Activated T-helper 9 cell treated with anti-CD3 and anti-CD28 coated beads, Interleukin-2, amount 50 U/mL, for 16 hours (primary cell): ENCODE data around the gene OSTF1.

ENCODE experiments used
- DNase-seq: peaks from one replicate; pipeline ENCODE4 v3.0.0-alpha.2; 2020; ENCODE audit warnings: low read depth

Gene OSTF1

GRCh38 chr9:75121914-75122558, 33.7 kb downstream of the OSTF1 start:
- no peak for DNase-seq

GRCh38 chr9:75123696-75124095, 35.4 kb downstream of the OSTF1 start:
- no peak for DNase-seq

DNA sequence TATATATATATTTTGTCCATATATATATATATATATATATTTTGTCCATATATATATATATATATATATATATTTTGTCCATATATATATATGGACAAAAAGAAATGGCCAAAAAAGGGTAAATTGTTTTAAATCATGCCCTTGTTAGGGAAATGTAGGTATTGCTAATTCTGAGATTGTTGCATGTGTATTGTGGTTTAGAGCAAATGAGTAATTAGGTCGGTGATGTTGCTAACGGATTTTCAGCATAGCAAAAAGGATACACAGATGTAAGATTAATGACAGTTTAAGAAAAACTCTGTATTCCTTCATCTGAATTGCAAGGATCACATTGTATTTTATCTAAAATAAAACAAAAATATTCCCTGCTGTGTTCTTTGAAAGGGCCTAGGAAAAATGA, 40.2 kb downstream of the OSTF1 start:
- DNase-seq = no peak

DNA sequence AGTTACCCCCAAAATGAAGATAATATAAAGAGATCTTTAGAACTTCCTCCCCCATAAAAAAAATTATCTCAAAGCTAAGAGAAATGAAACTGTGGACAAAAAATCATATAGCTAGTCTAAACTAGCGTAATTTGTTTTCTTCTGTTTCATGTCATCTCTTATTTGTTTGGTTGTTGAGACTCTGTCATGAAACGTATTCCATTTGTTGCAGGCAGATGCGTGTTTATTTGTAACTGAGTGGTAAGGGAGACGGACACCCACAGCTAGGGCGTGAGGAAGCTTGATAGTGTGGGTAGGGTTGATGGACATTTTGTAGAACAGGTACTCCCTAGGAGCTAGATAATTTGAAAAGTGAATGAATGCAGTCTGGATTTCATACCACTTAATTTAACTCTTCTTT, 41.9 kb downstream of the OSTF1 start:
- no peak for DNase-seq

- no peak for DNase-seq
Measured at GRCh38 chr9:75130621-75131230, 42.4 kb downstream of the OSTF1 start.

DNA sequence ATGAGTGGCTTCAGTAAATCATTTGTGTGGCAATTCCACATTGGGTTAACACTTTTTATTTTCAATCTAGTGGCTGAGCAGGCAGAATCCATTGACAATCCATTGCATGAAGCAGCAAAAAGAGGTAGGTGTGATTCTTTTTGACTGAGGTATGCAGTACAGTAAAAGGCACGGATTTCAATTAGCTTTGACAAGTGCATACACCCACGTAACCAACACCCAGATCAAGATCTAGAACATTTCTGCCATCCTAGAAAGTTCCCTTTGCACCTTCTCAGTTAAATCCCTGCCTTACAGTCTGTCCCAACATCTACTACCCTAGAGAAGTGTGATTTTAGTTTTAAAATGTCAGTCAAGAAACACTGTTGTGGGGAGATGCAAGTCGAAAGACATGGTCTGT, 43.4 kb downstream of the OSTF1 start:
- DNase-seq = no peak

- no peak for DNase-seq
Measured at GRCh38 chr9:75132244-75132643, 43.9 kb downstream of the OSTF1 start.

DNA sequence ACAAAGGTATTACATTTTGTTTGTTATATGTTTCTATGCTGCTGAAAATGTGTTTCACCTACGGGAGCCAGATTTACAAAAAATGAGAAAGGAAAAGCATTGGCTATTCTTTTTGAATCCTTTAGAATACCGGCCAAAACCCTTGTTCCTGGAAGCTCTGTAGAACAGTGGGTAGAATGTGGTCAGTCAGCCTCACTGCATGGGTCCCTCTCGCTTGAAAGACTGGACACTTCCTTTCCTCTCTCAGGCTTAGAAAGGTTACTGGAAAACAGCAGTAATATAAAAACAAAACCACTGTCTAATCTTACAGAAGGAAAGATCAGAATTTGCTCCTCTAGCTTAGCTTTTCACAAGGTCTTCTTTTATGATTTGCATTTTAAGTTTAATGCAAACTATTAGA, 45.1 kb downstream of the OSTF1 start:
- DNase-seq = no peak

- DNase-seq = no peak
Measured at GRCh38 chr9:75134495-75134894, 46.2 kb downstream of the OSTF1 start.

DNA sequence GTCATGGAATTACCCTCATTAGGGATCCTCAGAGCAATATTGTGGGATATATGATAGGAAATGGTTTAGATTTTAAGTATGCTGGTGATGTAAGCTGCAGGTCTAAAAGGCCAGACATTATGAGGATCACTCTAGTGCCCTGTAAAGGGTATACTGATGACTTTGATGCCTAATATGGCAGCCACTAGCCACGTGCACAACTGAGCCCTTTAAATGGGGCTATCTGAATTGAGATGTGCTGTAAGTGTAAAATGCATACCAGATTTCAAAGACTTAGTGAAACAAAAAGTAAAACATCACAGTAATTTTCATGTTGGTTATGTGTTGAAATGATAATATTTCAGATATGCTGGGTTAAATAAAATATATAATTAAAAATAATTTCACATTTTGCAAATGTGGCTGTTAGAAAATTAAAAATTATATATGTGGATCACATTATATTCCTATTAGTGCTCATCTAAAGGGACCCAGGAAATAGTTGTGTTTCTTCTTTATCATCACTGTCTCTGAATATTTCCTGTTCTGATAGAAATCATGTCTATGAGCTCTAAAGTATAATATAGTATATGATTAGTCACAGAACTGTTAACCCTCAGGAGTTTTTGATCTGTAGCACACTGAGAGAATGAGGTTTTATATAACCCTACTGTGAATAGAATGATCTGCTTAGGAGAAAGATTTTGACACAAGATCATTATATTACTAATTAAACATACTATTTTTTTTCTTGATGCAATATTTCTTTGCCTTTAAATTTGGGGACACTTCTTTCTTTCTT, 50.1 kb downstream of the OSTF1 start:
- no peak for DNase-seq

GRCh38 chr9:75139201-75139600, 50.9 kb downstream of the OSTF1 start:
- DNase-seq = no peak

- DNase-seq = no peak
Measured at GRCh38 chr9:75140261-75140660, 51.9 kb downstream of the OSTF1 start.

DNA sequence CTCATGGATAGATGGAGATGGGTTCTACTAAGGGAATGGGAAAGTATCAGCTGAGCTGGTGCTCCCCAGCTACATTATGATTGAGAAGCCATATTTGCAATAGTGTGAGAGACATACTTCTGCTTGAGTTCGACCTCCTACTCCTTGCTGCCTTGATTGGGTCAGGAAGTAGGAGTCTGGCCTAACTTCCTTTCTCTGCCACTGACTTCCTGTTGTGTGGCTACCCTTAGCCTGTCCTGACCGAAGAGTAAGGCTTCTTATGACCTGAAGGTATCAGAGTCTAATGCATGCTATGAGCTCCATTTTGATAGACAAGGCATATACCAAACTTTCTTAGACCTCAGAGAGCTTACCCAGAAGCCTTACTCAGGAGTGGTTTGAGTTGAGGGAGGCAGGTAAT, 53.9 kb downstream of the OSTF1 start:
- no peak for DNase-seq

DNA sequence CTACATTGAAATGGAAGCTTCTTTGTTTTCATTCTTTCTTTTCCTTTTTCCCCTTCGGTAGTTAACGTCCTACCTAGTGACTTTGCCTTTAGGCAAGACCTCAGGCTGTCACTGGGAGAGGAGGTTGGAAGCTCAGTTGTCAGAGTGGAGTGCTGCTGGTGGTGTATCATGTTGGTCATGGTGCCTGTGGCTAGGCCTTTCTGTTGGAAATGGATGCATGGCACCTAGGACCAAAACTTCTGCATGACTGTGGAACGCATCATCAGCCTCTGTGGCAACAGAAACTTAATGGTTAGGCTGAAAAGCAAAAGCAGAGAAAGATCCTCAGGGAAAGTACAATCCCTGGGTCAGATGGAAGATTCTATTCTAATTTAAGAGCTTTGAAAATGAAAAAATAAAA, 57.9 kb downstream of the OSTF1 start:
- no peak for DNase-seq

- DNase-seq = no peak
Measured at GRCh38 chr9:75147638-75148037, 59.3 kb downstream of the OSTF1 start.

GRCh38 chr9:75148561-75148960, 60.2 kb downstream of the OSTF1 start:
- DNase-seq = no peak

- no peak for DNase-seq
Measured at GRCh38 chr9:75149841-75150241, 61.5 kb downstream of the OSTF1 start.

GRCh38 chr9:75150512-75150911, 62.2 kb downstream of the OSTF1 start:
- DNase-seq = no peak

DNA sequence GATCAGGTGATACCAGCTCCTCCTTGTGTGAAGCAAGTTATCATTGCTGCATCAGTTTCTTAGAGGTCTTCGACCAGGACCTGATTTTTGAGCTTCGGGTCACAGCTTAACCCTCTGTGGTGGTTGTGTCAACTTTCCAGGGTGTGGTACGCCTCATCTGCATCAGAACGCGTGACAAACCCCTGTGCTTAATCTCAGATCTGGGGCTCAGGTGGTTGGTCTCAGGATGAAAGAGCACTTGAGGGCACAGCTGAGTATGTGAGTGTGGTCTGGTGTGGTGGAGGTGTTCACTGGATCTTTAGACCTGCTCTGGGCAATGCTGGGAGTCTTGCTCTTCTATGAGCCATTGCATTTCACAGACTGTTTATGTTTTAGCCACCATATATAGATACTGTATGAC, 64.1 kb downstream of the OSTF1 start:
- peak; percentile 13 for DNase-seq

DNA sequence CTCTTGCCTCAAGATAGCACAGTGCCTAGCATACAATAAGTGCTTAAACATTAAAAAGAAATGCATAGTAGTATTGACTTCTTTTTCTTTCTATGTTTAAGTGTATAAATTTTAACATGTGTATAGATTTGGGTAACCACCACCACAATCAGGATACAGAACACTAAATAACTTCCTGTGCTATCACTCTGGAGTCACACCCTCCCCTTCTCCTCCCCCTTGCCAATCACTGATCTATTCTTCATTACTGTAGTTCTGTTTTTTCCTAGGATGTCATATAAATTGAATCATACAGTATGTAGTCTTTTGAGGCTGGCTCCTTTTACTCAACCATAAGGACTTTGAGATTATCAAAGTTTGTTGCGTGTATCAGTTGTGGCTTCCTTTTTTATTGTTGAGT, 68.5 kb downstream of the OSTF1 start:
- DNase-seq = no peak

DNA sequence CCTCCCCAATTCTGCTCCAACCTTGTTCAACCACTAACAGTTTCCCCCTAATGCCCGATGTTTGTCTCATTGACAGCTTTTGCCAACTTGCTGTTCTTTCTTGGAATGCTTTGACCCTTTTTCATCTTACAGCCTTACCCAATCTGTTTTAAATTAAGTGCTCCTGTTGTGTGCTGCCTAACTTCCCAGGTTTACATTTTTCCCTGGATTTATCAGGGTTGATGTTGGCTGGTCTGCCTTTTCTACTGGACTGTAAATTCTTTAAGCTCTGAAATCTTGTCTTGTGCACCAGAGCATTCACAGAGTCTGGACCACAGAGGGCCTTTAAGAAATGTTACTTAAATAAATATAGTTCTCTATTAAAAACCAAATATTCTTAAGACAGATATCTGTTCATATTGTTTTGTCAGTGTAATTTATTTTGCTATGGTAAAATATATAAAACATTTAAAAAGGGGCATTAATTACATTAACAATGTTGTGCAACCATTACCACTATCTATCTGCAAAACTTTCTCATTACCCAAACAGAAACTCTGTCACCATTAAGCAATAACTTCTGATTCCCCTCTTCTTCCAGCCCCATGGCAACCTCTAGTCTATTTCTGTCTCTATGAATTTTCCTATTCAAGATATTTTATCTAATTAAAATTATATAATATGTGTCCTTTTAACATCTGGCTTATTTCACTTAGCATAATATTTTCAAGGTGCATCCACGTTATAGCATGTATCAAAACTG, 73.0 kb downstream of the OSTF1 start:
- DNase-seq = no peak

- no peak for DNase-seq
Measured at GRCh38 chr9:75163764-75164163, 75.5 kb downstream of the OSTF1 start.

- no peak for DNase-seq
Measured at GRCh38 chr9:75164573-75164972, 76.3 kb downstream of the OSTF1 start.
